PC-9 (cell line): Measurements from ENCODE around the gene ATP5F1A.

Experiments
- EZH2 ChIP-seq: fragments of 200-600 bp; sonication (generic); IDR thresholded peaks from 2 replicates; pipeline ENCODE4 v1.8.0; 2017; ENCODE audit warnings: antibody characterized with exemption, low read depth
- TF ChIP-seq, protein P1 (sequence below): fragments of 200-600 bp; sonication (generic); conservative IDR thresholded peaks from 2 replicates; pipeline ENCODE4 v1.6.1; 2017; ENCODE audit warnings: mixed run types, antibody characterized with exemption, mild to moderate bottlenecking, moderate library complexity

DNA sequence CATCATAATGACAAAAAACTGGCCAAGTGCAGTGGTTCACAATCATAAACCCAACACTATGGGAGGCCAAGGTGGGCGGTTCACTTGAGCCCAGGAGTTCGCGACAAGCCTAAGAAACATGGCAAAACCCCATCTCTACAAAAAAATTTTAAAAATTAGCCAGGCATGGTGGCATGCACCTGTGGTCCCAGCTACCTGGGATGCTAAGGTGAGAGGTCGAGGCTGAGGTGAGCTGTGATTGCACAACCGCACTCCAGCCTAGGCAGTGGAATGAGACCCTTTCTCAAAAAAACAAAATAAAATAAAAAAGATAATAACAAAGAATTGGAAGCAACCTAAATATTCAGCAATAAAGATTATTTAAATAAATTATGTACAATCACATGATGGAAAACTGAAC lies 47.8 kb downstream of the ATP5F1A start:
- TF ChIP-seq, protein P1, sequence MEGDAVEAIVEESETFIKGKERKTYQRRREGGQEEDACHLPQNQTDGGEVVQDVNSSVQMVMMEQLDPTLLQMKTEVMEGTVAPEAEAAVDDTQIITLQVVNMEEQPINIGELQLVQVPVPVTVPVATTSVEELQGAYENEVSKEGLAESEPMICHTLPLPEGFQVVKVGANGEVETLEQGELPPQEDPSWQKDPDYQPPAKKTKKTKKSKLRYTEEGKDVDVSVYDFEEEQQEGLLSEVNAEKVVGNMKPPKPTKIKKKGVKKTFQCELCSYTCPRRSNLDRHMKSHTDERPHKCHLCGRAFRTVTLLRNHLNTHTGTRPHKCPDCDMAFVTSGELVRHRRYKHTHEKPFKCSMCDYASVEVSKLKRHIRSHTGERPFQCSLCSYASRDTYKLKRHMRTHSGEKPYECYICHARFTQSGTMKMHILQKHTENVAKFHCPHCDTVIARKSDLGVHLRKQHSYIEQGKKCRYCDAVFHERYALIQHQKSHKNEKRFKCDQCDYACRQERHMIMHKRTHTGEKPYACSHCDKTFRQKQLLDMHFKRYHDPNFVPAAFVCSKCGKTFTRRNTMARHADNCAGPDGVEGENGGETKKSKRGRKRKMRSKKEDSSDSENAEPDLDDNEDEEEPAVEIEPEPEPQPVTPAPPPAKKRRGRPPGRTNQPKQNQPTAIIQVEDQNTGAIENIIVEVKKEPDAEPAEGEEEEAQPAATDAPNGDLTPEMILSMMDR, result no peak
- TF ChIP-seq EZH2, result no peak
